ENCODE results near the gene RNF121.

DNA sequence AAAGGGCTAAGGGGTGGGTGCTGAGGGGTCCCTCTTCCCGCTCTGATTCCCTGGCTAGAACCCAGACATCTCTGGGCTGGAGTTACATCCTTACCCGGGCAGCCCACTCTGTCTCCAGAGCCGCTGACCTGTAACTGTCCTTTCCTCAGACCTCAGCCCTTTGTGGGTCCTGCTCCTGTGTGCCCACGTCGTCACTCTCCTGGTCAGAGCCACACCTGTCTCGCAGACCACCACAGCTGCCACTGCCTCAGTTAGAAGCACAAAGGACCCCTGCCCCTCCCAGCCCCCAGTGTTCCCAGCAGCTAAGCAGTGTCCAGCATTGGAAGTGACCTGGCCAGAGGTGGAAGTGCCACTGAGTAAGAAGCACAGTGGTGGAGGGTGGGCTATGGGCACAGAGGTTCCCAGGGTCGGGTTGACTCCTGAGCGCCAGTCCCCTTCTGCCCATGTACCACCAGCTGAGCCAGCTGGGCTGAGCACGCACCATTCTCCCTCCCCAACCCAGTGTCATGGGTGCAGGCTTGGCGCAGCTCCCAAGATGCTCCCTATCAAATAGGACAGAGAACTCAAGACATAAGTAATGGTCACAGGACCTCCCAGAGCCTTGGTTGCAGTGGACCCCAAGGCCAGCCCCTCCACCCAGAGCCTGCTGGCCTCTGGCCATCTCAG is 71.5 kb downstream of the RNF121 start:
- TF ChIP-seq, protein P1, sequence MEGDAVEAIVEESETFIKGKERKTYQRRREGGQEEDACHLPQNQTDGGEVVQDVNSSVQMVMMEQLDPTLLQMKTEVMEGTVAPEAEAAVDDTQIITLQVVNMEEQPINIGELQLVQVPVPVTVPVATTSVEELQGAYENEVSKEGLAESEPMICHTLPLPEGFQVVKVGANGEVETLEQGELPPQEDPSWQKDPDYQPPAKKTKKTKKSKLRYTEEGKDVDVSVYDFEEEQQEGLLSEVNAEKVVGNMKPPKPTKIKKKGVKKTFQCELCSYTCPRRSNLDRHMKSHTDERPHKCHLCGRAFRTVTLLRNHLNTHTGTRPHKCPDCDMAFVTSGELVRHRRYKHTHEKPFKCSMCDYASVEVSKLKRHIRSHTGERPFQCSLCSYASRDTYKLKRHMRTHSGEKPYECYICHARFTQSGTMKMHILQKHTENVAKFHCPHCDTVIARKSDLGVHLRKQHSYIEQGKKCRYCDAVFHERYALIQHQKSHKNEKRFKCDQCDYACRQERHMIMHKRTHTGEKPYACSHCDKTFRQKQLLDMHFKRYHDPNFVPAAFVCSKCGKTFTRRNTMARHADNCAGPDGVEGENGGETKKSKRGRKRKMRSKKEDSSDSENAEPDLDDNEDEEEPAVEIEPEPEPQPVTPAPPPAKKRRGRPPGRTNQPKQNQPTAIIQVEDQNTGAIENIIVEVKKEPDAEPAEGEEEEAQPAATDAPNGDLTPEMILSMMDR (IDR thresholded peaks at IDR 0.05) = no peak
- TF ChIP-seq POLR2A (IDR thresholded peaks at IDR 0.05) = no peak

Measured in ovary (tissue), 3 donors.